HFFc6 (cell line): ENCODE data around the gene OPCML. TPM values are rescaled to one million over a fixed set of nuclear protein-coding genes. Genes with fewer than 3 reads are reported as not detected.

Experiments used
- DNase-seq: peaks from one replicate; pipeline ENCODE4 v3.0.0-alpha.2; 2018
- H3K27ac Mint-ChIP-seq: 2 replicates; pipeline ENCODE4 v1.8.0; 2020; ENCODE audit warnings: mild to moderate bottlenecking, mixed read lengths
- H3K27me3 Mint-ChIP-seq: 2 replicates; pipeline ENCODE4 v1.8.0; 2021; ENCODE audit warnings: mild to moderate bottlenecking, moderate library complexity, mixed read lengths; ENCODE audit not compliant: insufficient read depth
- H3K36me3 Mint-ChIP-seq: 2 replicates; pipeline ENCODE4 v1.8.0; 2021; ENCODE audit warnings: low read depth, mixed read lengths
- H3K4me1 Mint-ChIP-seq: 2 replicates; pipeline ENCODE4 v1.8.0; 2020; ENCODE audit warnings: low read depth, mixed read lengths
- H3K4me3 Mint-ChIP-seq: 2 replicates; pipeline ENCODE4 v1.8.0; 2020; ENCODE audit warnings: mild to moderate bottlenecking, moderate library complexity, mixed read lengths
- H3K9me3 Mint-ChIP-seq: 2 replicates; pipeline ENCODE4 v1.8.0; 2020; ENCODE audit warnings: mild to moderate bottlenecking, mixed read lengths
- CTCF ChIP-seq: fragments of 200-600 bp; sonication (generic); IDR thresholded peaks from 2 replicates; pipeline ENCODE4 v1.5.0; 2021; ENCODE audit warnings: antibody characterized with exemption, mild to moderate bottlenecking
- total RNA-seq, 6 experiments: library from RNA; stranded (reverse); fragmentation: NEBNext Ultra II Directional; extraction: Animal tissue kit (Norgen Biotek cat#: 25700); gene quantifications; 2 replicates in 1 of 6; 3 replicates in 5 of 6; pipeline ENCODE4 v1.2.3, GENCODE V29; 2021

The OPCML gene
- total RNA-seq, 6 experiments from 2014 or later, result 0.11 to 1.7 (median 0.33) TPM

- H3K4me1 Mint-ChIP-seq, result no peaks in the 10 kb centered on the region
- peaks cover 5% of the 10 kb centered on the region; the same call in 1 of the 2 replicates for H3K36me3 Mint-ChIP-seq
- no peak overlapping the region for H3K4me3 Mint-ChIP-seq
- H3K9me3 Mint-ChIP-seq, result peaks cover 87% of the 10 kb centered on the region
- H3K27me3 Mint-ChIP-seq, result no peaks in the 10 kb centered on the region; the same call in 1 of the 2 replicates
- no peak overlapping the region for H3K27ac Mint-ChIP-seq
- DNase-seq, result no peak
- no peak for TF ChIP-seq CTCF
Measured at GRCh38 chr11:133284156-133284555, 248.1 kb downstream of the OPCML start.

GRCh38 chr11:133277886-133278285 is 254.4 kb downstream of the OPCML start:
- no peak for TF ChIP-seq CTCF
- H3K36me3 Mint-ChIP-seq, result no peaks in the 10 kb centered on the region
- H3K4me1 Mint-ChIP-seq, result no peaks in the 10 kb centered on the region
- no peaks in the 10 kb centered on the region for H3K27me3 Mint-ChIP-seq
- no peak overlapping the region for H3K27ac Mint-ChIP-seq
- DNase-seq, result no peak
- peaks cover 78% of the 10 kb centered on the region for H3K9me3 Mint-ChIP-seq
- H3K4me3 Mint-ChIP-seq, result no peak overlapping the region

GRCh38 chr11:133271871-133272776 is 260.2 kb downstream of the OPCML start:
- no peak for TF ChIP-seq CTCF
- H3K4me3 Mint-ChIP-seq, result no peak overlapping the region
- no peak for DNase-seq
- no peak overlapping the region for H3K27ac Mint-ChIP-seq
- H3K27me3 Mint-ChIP-seq, result no peaks in the 10 kb centered on the region
- H3K9me3 Mint-ChIP-seq, result peaks cover 51% of the 10 kb centered on the region
- H3K4me1 Mint-ChIP-seq, result no peaks in the 10 kb centered on the region
- no peaks in the 10 kb centered on the region; the same call in 1 of the 2 replicates for H3K36me3 Mint-ChIP-seq

- H3K4me3 Mint-ChIP-seq, result no peak overlapping the region
- H3K4me1 Mint-ChIP-seq, result no peaks in the 10 kb centered on the region
- no peak for TF ChIP-seq CTCF
- DNase-seq, result no peak
- no peaks in the 10 kb centered on the region; the same call in 1 of the 2 replicates for H3K36me3 Mint-ChIP-seq
- H3K27me3 Mint-ChIP-seq, result no peaks in the 10 kb centered on the region
- H3K27ac Mint-ChIP-seq, result no peak overlapping the region
- peaks cover 51% of the 10 kb centered on the region for H3K9me3 Mint-ChIP-seq
Measured at GRCh38 chr11:133271206-133271605, 261.1 kb downstream of the OPCML start.

GRCh38 chr11:133269267-133269666 is 263.0 kb downstream of the OPCML start:
- Mint-ChIP-seq H3K9me3 (peaks cover 42% of the 10 kb centered on the region), H3K27me3 (no peaks in the 10 kb centered on the region), H3K36me3 (peaks cover 4% of the 10 kb centered on the region; the same call in 1 of the 2 replicates), H3K4me1 (no peaks in the 10 kb centered on the region), H3K27ac (no peak overlapping the region), H3K4me3 (no peak overlapping the region)
- no peak for DNase-seq
- TF ChIP-seq CTCF, result no peak
